HG03442 (cell line): Measurements from ENCODE around the gene FAM89A.

Experiments used
- ATAC-seq: cut with Tn5 transposase; IDR thresholded peaks from one replicate; pipeline ENCODE4 v1.9.1; 2021; ENCODE audit warnings: mild to moderate bottlenecking, moderate library complexity; ENCODE audit not compliant: unreplicated experiment

Gene FAM89A

GRCh38 chr1:231040019-231040799 is at the start of gene FAM89A:
FAM89A (minus strand) TSS chr1:231040254; CDS start chr1:231040211, 43 bp downstream.
- peak; percentile 66 for ATAC-seq

GRCh38 chr1:231084353-231084752 is 44.3 kb upstream of the FAM89A start:
- ATAC-seq: no peak

- ATAC-seq: no peak
These were observed 39.1 kb upstream of the FAM89A start for GRCh38 chr1:231079163-231079562.

GRCh38 chr1:231078250-231078649 is 38.2 kb upstream of the FAM89A start:
- no peak for ATAC-seq

- no peak for ATAC-seq
These were observed 36.7 kb upstream of the FAM89A start for GRCh38 chr1:231076802-231077201.

GRCh38 chr1:231075497-231075896 is 35.4 kb upstream of the FAM89A start:
- ATAC-seq: no peak

GRCh38 chr1:231075020-231075419 is 35.0 kb upstream of the FAM89A start:
- no peak for ATAC-seq

- no peak for ATAC-seq
These were observed 34.0 kb upstream of the FAM89A start for GRCh38 chr1:231074046-231074445.

- ATAC-seq: no peak
These were observed 33.3 kb upstream of the FAM89A start for GRCh38 chr1:231073331-231073730.

GRCh38 chr1:231072502-231073094 is 32.5 kb upstream of the FAM89A start:
- no peak for ATAC-seq

- no peak for ATAC-seq
These were observed 32.0 kb upstream of the FAM89A start for GRCh38 chr1:231072041-231072440.

GRCh38 chr1:231070758-231071444 is 30.8 kb upstream of the FAM89A start:
- ATAC-seq: no peak

GRCh38 chr1:231069333-231069732 is 29.3 kb upstream of the FAM89A start:
- no peak for ATAC-seq

- ATAC-seq: no peak
These were observed 28.7 kb upstream of the FAM89A start for GRCh38 chr1:231068762-231069161.

GRCh38 chr1:231065510-231066241 is 25.6 kb upstream of the FAM89A start:
- ATAC-seq: no peak

- ATAC-seq: no peak
These were observed 24.4 kb upstream of the FAM89A start for GRCh38 chr1:231064418-231064817.

GRCh38 chr1:231063331-231063730 is 23.3 kb upstream of the FAM89A start:
- no peak for ATAC-seq

- no peak for ATAC-seq
These were observed 22.6 kb upstream of the FAM89A start for GRCh38 chr1:231062500-231063270.

- ATAC-seq: no peak
These were observed 19.6 kb upstream of the FAM89A start for GRCh38 chr1:231059566-231060193.
